NCI-H82 treated with DMSO at 0.1 percent for 48 hours (cell line): ENCODE measurements around the gene FGF5.
"Not testable (repeated sequence)": the region's sequence is repeated elsewhere in the genome, so short reads cannot be mapped to it uniquely, and the experiment has no call there.

Experiments
- DNase-seq: peaks from one replicate; lab custom pipeline; 2025; ENCODE audit not compliant: unreplicated experiment; lab: John Stamatoyannopoulos, UW

Gene FGF5

DNA sequence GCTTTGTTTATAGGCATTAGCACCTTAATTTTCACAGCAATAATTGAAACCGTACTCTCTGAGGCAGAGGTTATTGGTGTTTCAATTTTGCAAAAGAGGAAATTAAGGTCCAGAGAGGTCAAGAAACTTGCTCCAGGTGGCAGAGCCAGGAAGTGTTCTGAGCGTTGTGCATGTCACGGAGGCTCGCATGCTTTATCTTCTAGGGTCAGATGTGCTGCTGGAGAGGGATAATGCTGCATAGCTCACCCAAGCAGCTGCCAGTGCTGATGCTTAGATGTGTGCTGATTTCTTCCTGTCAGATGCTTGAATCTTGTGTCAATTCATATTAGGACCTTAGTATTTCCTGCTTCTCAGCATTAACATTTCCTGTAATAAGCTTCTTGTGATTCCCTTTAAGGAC is 13.0 kb upstream of the FGF5 start:
- DNase-seq, result no peak

DNA sequence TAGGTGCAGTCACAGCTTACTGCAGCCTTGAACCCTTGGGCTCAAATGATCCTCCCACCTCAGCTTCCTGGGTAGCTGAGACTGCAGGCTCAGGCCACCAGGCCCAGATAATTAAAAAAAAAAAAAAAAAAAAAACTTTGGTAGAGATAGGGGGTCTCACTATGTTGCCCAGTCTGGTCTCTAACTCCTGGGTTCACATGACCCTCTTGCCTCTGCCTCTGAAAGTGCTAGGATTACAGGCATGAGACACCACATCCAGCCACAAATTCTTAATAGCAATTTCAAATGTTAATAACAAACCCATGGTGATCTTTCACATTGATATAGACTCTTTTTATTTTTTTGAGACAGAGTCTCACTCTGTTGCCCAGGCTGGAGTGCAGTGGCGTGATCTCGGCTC is 12.3 kb upstream of the FGF5 start:
- no peak for DNase-seq

DNA sequence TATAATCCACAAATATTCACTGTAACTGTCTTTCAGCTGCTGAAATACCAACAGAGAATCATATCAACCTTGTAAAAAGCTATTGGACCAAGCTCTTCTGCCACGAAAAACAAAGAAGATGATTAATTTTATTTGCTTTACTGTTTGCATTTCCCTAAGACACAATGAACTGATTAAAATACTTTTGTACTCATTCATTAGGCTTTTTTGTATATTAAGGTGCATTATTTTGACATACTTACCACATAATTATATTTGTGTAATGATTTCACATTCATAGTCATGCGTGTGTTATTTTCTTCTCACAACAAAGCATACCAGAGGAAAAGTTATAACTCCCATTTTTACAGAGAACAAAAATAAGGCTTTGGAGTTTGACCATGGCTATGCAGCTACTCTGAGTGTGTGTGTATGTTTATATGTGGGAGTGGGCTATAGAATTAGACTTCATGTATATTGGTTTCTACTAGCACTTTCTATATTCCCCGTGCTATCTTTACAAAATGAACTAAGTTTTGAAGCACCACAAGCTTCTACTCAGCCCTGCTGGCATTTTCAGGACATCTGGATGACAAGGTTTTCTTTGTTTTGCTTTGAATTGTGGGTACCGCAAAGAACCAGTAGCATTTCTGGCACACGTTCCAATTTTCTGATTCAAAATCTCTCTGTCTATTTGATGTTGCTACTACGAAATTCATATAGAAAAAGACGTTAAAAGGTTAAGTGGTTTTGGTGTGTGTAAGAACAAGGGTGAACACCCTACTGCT is 11.0 kb upstream of the FGF5 start:
- no peak for DNase-seq

DNA sequence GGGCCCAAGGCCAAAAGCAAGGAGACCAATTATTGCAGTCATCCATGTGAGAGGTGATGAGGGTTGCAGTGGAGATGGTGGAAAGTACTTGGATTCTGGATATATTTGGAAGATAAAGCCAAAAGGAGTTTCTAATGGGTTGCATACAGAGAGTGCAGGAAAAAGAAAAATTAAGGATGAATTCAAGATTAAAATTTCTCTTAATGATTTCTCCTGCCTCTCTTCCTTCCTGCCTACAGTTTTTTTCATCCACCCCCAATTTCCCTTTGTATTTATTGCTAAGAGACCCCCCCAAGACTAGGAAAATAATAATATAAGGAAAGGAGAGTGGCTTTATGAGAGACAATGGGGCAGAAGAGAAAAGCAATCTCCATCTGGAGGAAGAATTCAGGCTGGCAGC is 8.6 kb upstream of the FGF5 start:
- DNase-seq, result no peak

DNA sequence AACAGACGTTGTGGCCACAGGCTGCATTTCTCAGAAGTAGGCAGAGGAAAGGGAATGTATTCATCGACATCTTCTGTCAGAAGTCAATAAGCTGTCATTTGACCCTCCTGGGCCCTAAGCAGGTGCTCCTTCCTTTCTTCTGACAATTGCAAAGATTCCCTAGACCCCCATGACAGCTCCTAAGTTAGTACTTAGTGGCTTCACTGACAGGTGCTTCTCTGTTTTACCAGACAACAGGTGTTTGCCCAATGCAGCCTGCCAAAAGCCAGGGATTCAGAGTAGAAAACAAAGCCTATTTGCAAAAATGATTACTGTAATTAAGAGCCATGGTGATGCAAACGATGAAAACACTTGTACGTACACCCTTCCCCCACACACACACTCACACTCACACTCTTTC is 7.5 kb upstream of the FGF5 start:
- DNase-seq, result peak; percentile 37

DNA sequence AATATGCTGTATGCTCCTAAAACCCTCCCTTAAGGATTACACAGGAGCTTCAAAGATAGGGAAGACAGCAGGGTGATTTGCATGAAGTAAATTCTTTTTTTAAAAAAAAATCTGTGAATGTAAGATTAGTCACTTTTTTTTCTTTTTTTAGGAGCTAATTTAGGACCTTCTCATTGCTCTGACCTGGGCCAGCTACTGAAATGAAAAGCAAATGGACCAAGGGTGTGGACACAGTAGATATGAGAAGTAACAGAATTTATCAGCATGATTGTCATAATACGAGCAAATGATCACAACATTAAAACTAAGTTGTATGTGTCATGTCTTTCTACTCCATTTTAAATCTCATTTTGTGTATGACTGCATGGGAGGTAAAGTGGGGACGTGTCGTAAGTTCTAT is 6.6 kb upstream of the FGF5 start:
- DNase-seq, result no peak

DNA sequence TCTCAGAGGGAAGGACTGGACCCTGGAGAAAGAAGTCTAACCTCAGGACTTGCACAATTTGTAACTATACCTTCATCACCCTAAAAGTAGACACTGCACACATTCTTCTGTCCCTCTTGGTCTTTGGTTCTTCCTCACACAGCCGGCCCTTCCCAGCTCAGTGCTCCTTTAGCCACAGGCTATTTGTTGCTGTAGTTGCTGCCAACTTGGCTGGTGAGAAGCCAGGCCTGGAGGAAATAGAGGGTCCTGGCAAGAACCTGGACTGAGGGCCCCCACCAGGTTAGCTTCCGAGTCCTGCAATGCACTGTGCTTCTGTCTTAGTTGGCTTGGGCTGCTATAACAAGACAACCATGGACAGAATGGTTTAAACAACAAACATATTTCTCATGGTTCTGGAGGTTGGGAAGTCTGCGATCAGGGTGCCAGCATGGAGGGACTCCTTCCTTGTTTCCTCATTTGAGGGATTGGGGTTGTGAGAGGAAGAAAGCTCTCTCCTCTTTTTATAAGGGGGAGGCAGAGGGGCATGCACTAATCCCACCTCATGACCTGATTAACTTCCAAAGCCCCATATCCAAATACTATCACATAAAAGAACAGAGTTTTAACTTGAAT is 4.4 kb upstream of the FGF5 start:
- no peak for DNase-seq

DNA sequence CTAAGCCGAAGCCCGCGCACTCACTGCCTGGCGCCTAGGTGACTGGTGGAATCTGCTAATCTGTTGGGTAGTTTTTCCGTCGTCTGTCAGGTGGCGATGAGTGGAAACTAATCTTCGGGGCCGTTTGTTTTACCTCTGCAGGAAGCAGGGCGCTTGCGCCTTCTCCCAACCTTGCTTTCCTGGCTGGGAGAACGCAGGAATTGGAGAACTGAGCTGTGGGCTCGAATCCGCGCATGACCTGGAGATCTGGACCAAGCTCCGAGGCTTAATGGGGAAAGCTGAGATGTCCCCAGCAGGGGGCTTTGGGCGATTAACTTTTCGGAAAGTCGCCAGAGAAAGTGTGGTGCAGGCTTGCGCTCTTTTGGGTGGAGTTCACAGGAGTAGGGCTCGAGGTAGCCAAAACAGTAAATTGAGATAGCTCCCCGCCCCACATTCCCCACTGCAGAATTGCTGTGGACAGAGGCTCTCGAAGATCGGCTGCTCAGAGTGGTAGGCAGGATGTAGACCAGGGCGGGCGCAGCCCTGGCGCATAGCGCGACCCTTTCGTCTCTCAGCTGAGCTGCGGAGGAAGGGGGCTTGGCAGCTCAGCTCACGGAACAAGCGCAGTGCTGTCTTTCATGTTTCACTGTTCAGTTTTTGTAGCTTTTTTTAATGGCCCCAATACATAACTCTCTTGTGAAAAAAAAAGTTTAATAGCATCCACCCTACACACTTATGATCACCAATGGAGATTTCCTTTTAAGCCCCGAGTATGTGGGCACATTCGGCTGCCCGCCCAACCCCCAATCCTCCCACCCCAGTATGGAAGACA is 2.7 kb upstream of the FGF5 start:
- no peak for DNase-seq

DNA sequence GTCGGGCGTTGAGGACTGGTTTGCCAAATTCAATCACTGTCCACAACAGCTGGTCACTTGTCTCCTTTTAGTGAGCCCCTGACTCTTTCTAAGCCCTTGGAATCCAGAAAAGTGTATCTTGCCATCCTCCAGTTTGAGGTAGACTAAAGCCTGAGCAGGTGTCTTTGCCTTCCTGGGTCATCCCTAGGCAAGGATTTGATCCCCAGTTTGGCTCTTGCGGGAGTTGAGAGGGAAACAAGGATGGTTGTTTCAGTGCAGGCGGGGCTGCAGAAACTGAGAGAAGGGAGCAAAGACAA is 2.2 kb upstream of the FGF5 start:
- DNase-seq, result no peak

DNA sequence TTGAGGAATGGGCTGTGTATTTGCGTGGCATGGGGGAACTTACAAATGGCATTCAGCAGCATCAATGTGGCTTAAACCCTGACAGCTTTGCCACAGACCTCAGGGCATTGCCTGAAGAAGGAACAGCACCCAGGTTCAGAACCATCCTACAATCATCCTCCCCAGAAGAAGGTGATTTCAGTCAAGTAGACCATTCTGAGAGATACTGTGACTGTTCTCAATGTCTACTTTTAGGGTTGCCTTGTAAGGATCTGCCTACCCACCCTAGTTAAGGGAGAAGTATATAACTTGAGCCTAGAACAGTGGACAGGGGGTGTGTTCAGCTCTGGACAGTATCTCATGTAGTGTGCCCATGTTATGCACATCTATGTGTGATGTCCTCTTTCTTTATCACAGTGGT is 1.6 kb upstream of the FGF5 start:
- DNase-seq, result no peak

DNA sequence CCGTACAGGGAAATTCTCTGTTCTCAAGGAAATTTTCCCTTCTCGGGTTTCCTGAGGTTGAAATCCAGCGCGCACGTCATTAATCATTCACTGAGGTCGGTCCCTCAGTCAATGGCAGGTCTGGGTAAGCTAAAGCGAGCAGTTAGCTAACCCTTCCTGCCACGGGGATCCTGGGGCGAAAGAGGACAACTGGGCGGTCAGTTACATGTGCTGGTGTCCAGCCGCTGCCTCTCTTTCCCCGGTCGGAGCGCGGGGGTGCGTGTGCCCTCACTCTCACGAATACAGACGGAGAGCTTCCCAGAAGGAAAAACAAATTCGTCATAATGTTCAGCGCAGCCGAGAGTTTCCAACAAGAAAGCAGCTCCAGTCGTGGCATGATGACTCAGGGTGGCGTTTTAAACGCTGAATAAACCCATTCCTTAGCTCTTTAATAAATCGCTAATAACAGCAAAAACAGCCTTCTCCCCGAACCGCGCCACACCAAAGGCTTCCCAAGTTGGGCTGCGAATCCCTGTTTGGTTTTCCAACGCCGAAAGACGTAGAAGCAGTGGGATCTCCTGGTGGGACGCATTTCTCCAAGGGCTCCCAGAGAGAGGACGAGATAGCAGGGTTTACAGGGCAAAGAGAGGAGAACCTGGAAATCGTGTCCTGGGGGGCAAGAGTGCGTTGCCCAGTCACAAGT is 752 bp upstream of the FGF5 start:
- no peak for DNase-seq

DNA sequence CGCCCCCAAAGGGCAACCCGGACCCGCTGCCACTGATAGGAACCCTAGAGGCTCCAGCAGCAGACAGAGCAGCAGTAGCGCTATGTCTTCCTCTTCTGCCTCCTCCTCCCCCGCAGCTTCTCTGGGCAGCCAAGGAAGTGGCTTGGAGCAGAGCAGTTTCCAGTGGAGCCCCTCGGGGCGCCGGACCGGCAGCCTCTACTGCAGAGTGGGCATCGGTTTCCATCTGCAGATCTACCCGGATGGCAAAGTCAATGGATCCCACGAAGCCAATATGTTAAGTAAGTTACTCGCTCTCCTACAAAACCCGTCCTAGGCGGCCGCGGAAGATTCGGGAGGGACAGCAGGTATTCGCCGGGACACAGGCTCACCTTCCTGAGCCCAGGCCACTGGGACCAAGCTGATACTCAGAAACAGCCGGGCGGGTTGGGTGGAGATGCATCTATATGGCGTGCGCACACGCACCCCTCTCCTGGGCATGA is 477 bp downstream of the FGF5 start:
- DNase-seq, result no peak

DNA sequence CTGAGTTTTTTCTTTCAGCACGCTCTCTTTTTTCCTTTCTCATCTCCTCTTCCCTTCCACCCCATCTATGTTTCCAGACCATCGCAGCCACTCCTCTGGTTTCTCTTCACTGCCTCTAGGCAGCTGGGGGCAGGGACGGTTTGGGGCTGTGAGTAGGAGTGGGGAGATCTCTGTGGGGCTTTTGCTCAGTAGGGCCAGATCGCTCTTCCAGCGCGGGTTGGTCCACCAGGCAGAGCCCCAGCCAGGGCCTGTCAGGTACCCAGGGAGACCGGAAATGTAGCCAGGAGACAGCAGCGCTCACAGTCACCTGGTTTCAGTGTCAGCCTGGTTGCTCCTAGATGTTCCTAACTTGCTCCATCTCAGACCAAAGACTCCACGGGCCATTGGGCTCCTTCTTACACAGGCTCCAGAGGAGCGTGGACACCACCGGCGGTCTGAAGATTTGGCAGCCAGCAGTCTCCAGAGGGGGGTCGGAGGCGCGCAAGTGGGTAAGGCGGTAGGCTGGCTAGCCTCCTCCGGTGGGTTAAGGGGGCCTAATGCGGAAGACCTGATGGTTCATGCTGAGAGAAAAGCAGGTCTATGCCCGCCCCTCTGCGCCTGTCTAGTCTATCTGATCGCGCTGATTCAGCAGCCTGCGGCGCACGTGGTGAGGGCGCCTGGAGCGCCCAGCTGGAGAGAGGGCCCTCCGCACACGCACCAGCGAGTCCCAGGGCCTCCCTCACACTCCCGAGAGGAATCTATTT is 1.8 kb downstream of the FGF5 start:
- no peak for DNase-seq

DNA sequence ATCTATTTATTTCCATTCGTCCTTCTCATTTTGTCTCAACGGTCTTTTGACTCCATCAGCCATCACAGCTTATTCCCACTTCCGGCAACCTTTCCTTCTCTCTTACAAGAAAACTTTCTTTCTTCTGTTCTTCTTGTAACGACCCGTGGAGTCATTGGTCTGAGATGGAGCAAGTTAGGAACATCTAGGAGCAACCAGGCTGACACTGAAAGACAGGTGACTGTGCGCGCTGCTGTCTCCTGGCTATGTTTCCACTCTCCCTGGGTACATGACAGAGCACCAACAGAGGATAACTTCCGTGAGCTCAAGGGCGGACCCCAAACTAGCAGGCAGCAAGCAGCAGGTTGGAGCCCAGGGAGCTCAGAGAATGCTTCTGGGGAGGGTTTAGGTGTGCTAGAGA is 2.5 kb downstream of the FGF5 start:
- no peak for DNase-seq

DNA sequence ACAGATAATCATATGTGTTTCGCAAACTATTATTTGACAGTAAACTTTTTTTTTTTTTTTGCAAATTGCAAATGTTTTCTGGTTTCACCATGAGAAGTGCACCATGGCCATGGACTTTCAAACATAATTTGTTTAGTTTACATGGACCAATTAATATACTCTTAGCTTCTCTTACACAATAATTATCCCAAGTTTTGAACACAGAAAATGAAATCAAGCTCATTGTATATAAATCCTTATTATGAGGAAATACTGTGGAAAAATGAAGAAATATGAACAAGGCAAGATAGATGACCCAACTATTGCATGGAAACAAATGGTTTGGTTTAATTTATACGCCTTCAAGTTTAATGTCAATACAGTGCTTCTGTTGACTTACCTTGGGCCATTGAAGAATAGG is 3.9 kb downstream of the FGF5 start:
- no peak for DNase-seq

DNA sequence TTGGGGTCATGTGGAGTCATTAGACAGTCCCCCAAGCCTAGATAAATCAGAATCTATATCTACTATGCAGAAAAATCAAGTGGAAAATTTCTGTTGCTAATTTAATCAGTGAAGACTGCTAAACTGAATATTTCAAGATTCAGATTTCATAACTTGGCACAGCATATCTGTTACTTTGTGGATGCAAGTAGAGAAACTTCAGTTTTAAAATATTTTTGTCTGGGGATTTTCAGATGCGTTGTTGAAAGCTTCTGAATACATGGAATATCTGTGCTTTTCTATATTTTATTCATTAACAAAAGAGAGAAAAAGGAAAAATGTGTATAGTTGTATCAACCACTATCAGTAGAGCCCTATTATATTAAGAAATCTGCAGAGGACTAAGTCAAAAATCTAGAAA is 4.4 kb downstream of the FGF5 start:
- DNase-seq, result no peak

DNA sequence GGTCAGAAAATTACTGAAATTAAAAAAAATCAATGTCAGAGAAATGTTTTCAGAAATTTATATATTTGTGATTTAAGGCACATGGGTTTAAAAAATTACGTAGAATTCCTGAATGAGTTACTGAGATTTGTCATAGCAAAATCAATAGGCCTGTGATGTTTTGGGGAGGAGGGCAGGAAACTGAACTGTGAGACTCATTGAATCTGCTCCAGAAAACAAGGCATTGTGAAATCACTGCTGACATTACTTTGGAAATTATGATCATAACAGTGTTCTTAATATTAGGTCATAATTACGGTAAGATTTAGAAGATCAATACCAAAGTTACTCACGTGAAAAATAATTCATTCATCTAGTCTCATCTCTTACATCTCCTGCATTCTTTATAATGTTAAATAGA is 5.3 kb downstream of the FGF5 start:
- no peak for DNase-seq

DNA sequence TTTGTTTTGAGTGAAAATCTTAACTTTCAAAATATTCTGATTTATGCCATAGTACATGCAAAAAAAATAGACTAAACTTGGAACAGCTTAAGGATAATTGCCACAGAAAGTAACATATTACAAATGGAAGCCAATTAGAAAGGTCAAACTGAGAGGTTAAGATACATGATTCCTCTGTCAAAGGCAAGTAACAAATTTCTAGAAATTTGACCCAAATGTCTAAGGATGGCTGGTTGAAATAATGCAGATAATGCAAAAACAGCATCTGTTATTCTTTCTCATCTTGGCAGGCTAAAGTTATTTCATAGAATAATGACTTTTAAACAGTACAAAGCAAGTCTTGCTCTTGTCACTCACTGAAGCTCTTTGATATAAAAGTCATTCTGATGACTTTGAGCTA is 10.5 kb downstream of the FGF5 start:
- DNase-seq, result no peak

DNA sequence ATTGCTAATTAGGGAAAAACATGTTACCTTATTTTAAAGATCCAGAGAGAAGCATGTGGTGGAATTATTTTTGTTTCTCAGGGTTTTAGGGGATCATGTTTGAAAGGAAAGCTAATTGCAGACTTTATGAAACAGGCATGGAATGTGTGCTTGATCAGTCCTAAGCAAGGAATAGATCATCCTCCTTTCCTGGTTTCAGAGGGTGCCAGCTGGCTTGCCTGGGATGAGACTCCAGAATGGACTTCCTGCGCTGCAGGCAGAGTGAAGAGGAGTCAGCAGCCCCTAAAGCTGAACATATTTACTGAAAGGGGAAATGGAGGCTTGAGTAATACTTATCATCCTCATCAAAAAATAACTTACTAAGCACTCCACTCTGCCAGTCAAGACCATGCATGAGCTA is 13.3 kb downstream of the FGF5 start:
- no peak for DNase-seq

DNA sequence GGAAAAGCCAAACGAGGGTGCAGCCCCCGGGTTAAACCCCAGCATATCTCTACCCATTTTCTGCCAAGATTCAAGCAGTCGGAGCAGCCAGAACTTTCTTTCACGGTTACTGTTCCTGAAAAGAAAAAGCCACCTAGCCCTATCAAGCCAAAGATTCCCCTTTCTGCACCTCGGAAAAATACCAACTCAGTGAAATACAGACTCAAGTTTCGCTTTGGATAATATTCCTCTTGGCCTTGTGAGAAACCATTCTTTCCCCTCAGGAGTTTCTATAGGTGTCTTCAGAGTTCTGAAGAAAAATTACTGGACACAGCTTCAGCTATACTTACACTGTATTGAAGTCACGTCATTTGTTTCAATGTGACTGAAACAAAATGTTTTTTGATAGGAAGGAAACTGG is 20.0 kb downstream of the FGF5 start:
- no peak for DNase-seq

DNA sequence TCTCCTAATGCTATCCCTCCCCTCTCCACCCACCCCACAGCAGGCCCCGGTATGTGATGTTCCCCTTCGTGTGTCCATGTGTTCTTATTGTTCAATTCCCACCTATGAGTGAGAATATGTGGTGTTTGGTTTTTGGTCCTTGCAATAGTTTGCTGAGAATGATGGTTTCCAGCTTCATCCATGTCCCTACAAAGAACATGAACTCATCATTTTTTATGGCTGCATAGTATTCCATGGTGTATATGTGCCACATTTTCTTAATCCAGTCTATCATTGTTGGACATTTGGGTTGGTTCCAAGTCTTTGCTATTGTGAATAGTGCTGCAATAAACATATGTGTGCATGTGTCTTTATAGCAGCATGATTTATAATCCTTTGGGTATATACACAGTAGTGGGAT is 24.2 kb downstream of the FGF5 start:
- DNase-seq, result not testable (repeated sequence)
